ENCODE results near the gene ILF2. TPM values are rescaled to one million over a fixed set of nuclear protein-coding genes. Genes with fewer than 3 reads are reported as not detected.
A peak's percentile ranks its signal among the peaks of the same experiment; 100 is the strongest.
"Not testable (repeated sequence)": the region's sequence is repeated elsewhere in the genome, so short reads cannot be mapped to it uniquely, and the experiment has no call there.

The ILF2 gene
- total RNA-seq, 1 donor from 2014 or later: 221 TPM

- Mint-ChIP-seq H3K36me3 (ENCODE audit: unreplicated experiment) (no peaks in the 10 kb centered on the region), H3K27ac (ENCODE audit: unreplicated experiment) (peak overlapping the region; percentile 59), H3K4me1 (ENCODE audit: low read depth, unreplicated experiment) (peaks cover 9% of the 10 kb centered on the region), H3K27me3 (ENCODE audit: unreplicated experiment) (peaks cover 29% of the 10 kb centered on the region), H3K9me3 (ENCODE audit: unreplicated experiment) (peaks cover 3% of the 10 kb centered on the region), H3K4me3 (ENCODE audit: unreplicated experiment) (peak overlapping the region; percentile 85)
- TF ChIP-seq CTCF (IDR thresholded peaks at IDR 0.05; ENCODE audit: partially characterized antibody, unreplicated experiment): peak; percentile 37
- DNase-seq: peak; percentile 56
Measured at GRCh38 chr1:153679337-153680119, 8.7 kb upstream of the ILF2 start.

DNA sequence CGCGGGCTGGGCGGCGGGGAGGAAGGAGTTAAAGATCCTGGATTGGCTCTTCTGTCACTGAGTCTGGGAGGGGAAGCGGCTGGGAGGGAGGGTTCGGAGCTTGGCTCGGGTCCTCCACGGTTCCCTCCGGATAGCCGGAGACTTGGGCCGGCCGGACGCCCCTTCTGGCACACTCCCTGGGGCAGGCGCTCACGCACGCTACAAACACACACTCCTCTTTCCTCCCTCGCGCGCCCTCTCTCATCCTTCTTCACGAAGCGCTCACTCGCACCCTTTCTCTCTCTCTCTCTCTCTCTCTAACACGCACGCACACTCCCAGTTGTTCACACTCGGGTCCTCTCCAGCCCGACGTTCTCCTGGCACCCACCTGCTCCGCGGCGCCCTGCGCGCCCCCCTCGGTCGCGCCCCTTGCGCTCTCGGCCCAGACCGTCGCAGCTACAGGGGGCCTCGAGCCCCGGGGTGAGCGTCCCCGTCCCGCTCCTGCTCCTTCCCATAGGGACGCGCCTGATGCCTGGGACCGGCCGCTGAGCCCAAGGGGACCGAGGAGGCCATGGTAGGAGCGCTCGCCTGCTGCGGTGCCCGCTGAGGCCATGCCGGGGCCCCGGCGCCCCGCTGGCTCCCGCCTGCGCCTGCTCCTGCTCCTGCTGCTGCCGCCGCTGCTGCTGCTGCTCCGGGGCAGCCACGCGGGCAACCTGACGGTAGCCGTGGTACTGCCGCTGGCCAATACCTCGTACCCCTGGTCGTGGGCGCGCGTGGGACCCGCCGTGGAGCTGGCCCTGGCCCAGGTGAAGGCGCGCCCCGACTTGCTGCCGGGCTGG, 7.9 kb upstream of the ILF2 start, which contains the start of gene NPR1:
Gene NPR1, plus strand, starts transcription at position 170 of the 818 bp plus-strand sequence. Its CDS starts 421 bp downstream, at position 591.
- H3K4me1 Mint-ChIP-seq (ENCODE audit: low read depth, unreplicated experiment): peaks cover 9% of the 10 kb centered on the region
- no peak within 1 kb of the TSS for H3K27ac Mint-ChIP-seq (ENCODE audit: unreplicated experiment)
- TF ChIP-seq CTCF (IDR thresholded peaks at IDR 0.05; ENCODE audit: partially characterized antibody, unreplicated experiment): no peak
- H3K27me3 Mint-ChIP-seq (ENCODE audit: unreplicated experiment): peaks cover 26% of the 10 kb centered on the region
- no peaks in the 10 kb centered on the region for H3K36me3 Mint-ChIP-seq (ENCODE audit: unreplicated experiment)
- DNase-seq: peak; percentile 48
- peak within 1 kb of the TSS; percentile 86 for H3K4me3 Mint-ChIP-seq (ENCODE audit: unreplicated experiment)
- peaks cover 3% of the 10 kb centered on the region for H3K9me3 Mint-ChIP-seq (ENCODE audit: unreplicated experiment)

DNA sequence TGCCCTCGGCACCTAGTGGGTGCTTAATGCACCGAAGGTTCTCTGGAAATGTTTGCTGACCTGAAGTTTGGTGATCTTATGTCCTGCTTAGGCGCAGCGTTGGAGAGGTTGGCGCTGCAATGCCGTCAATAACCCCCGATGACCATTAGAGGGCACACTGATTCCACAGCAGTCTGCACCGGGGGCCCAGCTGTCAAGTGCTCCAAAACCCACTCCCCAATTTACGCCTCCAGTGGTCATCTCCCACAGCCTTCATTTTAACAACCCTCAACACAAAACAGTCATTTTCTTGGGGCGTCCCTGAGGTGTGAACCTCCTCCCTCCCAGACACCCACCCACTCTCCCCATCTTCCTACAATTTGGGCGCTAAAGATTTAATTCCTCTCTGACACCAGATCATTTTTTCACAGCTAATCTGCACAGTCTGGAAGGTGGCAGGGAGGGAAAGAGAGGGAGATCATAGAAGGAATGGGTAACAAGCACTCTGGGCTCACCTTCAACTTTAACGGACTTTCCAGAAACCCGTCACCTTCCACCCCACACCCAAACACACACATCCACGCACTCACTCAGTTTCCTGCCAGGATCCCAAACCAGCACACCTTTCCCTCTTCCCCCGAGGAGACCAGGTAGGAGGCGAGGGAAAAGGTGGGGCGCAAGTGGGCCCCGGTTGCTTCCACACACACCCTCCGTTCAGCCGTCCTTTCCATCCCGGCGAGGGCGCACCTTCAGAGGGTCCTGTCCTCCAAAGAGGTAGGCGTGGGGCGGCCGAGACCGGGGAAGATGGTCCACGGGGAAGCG, 7.1 kb upstream of the ILF2 start:
- H3K27me3 Mint-ChIP-seq (ENCODE audit: unreplicated experiment): peaks cover 27% of the 10 kb centered on the region
- peaks cover 5% of the 10 kb centered on the region for H3K9me3 Mint-ChIP-seq (ENCODE audit: unreplicated experiment)
- TF ChIP-seq CTCF (IDR thresholded peaks at IDR 0.05; ENCODE audit: partially characterized antibody, unreplicated experiment): peak; percentile 76
- peak overlapping the region; percentile 86 for H3K4me3 Mint-ChIP-seq (ENCODE audit: unreplicated experiment)
- peak; percentile 74 for DNase-seq
- H3K27ac Mint-ChIP-seq (ENCODE audit: unreplicated experiment): no peak overlapping the region
- H3K36me3 Mint-ChIP-seq (ENCODE audit: unreplicated experiment): no peaks in the 10 kb centered on the region
- H3K4me1 Mint-ChIP-seq (ENCODE audit: low read depth, unreplicated experiment): peaks cover 9% of the 10 kb centered on the region

GRCh38 chr1:153673511-153673910, 2.7 kb upstream of the ILF2 start:
- no peak for TF ChIP-seq CTCF (IDR thresholded peaks at IDR 0.05; ENCODE audit: partially characterized antibody, unreplicated experiment)
- no peak overlapping the region for H3K27ac Mint-ChIP-seq (ENCODE audit: unreplicated experiment)
- H3K4me1 Mint-ChIP-seq (ENCODE audit: low read depth, unreplicated experiment): peaks cover 9% of the 10 kb centered on the region
- H3K4me3 Mint-ChIP-seq (ENCODE audit: unreplicated experiment): no peak overlapping the region
- H3K27me3 Mint-ChIP-seq (ENCODE audit: unreplicated experiment): peaks cover 7% of the 10 kb centered on the region
- no peak for DNase-seq
- no peaks in the 10 kb centered on the region for H3K36me3 Mint-ChIP-seq (ENCODE audit: unreplicated experiment)
- peaks cover 9% of the 10 kb centered on the region for H3K9me3 Mint-ChIP-seq (ENCODE audit: unreplicated experiment)

GRCh38 chr1:153671628-153672353, 998 bp upstream of the ILF2 start:
- H3K4me3 Mint-ChIP-seq (ENCODE audit: unreplicated experiment): peak overlapping the region; percentile 84
- H3K4me1 Mint-ChIP-seq (ENCODE audit: low read depth, unreplicated experiment); H3K36me3 Mint-ChIP-seq (ENCODE audit: unreplicated experiment); H3K9me3 Mint-ChIP-seq (ENCODE audit: unreplicated experiment); H3K27me3 Mint-ChIP-seq (ENCODE audit: unreplicated experiment): not testable (repeated sequence)
- peak; percentile 47 for DNase-seq
- peak overlapping the region; percentile 59 for H3K27ac Mint-ChIP-seq (ENCODE audit: unreplicated experiment)
